OCI-M2 (cell line): Measurements from ENCODE around the gene ADGRL3.

Source experiments
- DNase-seq: peaks from one replicate; lab custom pipeline; 2025; ENCODE audit not compliant: unreplicated experiment; lab: John Stamatoyannopoulos, UW

The ADGRL3 gene

GRCh38 chr4:61407642-61408618, 207.8 kb downstream of the ADGRL3 start:
- DNase-seq = no peak

DNA sequence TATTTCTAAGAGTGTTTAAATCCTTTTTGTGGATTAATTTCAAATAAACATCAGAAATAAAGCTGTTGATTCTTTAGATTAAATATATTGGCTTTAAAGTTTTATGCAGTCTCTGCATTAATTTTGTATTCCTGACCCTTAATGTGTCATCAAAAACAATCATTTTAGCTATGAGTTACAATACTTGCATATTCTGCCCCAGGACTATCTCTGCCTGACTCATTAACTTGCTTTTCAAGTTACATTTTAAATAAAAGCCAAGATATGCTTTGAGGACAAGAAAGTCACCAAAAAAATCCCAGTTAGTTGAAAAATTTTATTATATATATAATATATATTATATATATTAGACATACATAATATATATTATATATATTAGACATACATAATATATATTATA, 208.7 kb downstream of the ADGRL3 start:
- DNase-seq = no peak

- DNase-seq = no peak
Measured at GRCh38 chr4:61411241-61411640, 211.1 kb downstream of the ADGRL3 start.

- no peak for DNase-seq
Measured at GRCh38 chr4:61425315-61425714, 225.2 kb downstream of the ADGRL3 start.

DNA sequence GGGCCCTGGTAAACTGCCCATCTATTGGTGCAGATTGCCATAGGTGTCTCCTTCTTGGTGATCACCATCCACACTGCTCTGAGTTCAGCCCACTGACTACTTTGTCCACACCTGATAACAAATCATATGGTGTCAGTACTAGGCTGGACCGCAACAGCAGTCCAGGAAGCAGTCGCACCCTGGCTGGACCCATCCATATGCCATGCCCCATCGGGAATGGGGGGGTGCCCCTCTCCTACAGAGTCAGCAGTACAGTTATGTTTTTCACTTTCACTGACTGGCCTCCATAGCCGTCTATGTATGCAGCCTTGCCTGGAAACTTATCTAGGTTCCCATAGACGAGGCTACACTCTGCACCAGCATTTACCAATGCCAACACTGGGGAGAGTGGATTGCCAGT, 226.1 kb downstream of the ADGRL3 start:
- DNase-seq = no peak

GRCh38 chr4:61427099-61427817, 227.1 kb downstream of the ADGRL3 start:
- no peak for DNase-seq

GRCh38 chr4:61427818-61428495, 227.8 kb downstream of the ADGRL3 start:
- no peak for DNase-seq

DNA sequence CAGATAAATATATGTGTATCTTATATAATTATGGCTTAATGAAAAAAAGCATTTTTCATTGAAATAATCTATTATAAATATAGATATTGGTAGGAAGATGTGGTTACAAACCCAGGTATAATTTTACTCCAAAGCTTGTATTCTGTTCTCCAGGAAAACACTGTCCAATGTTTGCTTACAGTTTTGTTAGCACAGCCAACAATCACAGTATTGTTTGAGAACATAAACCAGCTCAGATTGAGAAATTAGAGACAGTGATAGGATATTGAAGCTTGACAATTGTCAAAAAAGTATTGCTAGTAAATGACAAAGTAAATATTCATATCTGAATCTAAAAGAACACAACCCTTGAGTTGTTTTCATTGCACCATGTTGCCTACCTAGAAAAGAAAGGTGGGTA, 228.8 kb downstream of the ADGRL3 start:
- DNase-seq = no peak

- DNase-seq = no peak
Measured at GRCh38 chr4:61431131-61431530, 231.0 kb downstream of the ADGRL3 start.

- DNase-seq = no peak
Measured at GRCh38 chr4:61437923-61438322, 237.8 kb downstream of the ADGRL3 start.

DNA sequence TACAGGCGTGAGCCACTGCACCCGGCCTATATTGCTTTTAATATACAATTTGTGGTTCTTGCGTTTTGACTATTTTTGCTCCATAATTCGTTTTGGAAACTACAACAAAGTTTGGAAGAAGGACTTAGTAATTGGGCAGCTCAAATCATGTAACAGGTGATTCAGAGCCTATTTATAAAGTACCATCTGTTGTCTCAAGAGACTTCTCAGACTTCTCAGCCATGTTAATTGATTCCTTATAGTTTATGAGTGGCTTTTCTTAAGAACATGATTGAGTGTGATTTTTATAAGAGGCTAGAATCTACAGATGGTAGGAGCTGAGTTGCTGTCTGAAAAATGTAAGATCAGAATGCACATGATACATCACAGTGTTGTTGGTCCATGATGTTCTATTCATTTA, 240.2 kb downstream of the ADGRL3 start:
- DNase-seq = no peak

DNA sequence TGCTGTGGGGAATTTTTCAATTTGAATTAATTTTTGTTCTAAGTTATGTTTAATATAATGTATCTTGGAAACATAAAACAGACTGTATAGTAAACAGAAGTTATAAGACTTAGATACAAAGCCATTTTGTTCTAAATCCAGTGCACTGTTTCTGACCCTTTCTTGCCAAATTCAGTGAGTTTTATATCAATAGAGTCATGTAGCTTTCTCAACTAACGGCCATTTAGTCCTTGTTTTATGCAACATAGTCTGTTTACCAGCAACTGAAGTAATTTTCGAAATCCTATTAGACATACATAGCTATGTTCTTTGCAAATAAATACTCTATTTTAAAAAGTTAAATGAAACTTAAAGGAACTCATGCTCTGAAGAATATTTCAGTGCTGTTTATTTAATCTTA, 242.8 kb downstream of the ADGRL3 start:
- DNase-seq = no peak

DNA sequence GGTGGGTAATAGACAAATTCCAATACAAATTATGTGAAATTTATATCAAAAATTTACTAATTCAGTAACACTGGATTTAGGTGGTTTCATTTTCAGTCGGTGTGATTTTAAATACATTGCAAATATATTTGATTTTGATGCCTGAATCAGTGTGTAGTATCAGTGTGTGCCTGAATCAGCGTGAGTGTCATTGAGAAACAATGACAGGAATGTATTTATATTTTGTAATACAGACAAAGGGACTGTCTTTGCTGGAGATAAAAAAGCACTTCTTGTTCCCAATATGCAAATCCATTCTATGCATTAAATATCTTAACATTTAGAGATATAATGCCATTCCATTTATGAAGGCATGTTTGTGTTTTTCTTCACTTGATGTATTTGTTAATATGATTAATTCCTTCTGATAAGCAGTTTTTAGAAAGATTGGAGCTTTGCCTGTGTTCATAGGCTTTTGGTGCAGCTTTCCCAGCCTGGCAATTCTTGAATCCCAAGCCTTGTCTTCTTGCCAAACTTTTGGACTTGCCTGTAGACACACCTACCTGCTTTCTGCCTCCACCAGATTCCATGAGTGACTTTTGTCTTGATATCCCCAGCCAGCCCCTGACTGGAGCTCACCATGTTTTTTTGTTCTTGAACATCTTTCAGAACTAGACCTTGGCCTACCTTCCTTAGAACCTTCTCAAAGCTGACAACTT, 243.8 kb downstream of the ADGRL3 start:
- DNase-seq = no peak

DNA sequence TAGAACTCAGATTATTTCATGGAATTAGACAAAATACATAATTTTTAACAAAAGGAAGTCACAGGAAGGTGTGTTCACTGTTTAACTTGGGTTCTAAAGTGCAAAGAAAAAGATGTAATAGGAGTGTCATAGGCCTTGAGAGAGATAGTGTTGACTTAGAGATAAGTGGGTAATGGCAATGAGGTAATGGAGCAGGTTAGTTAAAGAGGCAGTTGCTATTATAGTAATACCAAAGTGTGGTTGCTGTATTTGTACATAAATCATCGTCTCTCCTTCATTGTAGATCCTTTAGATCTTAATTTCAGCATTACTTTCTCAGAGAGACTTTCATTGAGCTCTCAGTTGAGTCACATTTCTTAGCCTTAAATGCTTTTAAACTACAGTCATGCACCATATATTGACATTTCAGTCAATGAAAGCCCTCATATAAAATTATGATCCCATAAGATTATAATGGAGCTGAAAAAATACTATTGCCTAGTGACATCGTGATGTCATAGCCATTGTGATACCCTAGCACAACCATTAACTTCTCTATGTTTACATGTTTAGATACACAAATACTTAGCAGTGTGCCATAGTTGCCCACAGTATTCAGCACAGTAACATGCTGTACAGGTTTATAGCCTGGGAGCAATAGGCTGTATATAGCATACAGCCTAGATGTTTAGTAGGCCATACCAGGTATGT, 245.4 kb downstream of the ADGRL3 start:
- no peak for DNase-seq

- DNase-seq = no peak
Measured at GRCh38 chr4:61446941-61447340, 246.8 kb downstream of the ADGRL3 start.

DNA sequence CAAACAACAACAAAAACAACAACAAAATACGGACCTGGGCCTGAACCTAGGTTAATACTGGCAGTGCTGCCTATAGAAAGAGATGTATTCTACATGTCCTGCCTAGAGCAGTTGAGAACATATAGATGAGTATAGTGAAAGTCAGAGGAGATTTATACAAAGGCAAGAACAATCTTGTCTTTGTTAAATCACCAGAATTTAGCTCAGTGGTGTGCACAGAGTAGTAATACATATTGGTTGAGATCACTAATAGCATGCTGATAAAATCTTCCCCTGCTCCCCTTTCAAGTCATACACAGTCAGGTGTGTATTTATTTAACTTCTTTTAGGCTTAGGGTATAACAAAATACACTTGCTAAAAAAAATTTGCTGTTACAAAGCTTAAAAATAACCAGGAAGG, 247.8 kb downstream of the ADGRL3 start:
- DNase-seq = no peak

GRCh38 chr4:61451935-61452334, 251.8 kb downstream of the ADGRL3 start:
- DNase-seq = no peak

DNA sequence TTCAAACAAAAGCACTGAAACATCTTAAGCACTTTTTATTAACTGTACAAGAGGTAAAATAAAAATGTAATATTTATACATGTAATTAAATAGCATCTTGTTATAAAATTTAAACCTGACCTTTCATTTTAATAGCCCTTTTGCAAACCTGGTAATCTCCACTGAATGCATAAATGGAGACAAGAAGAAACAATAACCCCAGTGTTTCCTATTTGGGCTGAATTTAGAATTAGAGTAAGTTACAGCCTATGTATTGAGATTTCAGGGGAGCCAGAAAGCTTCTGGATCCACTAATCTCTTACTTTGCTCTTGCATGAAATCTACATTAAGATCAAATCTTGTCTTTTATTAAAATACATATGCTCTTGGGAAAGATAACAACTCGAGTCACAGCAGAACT, 261.8 kb downstream of the ADGRL3 start:
- DNase-seq = no peak

DNA sequence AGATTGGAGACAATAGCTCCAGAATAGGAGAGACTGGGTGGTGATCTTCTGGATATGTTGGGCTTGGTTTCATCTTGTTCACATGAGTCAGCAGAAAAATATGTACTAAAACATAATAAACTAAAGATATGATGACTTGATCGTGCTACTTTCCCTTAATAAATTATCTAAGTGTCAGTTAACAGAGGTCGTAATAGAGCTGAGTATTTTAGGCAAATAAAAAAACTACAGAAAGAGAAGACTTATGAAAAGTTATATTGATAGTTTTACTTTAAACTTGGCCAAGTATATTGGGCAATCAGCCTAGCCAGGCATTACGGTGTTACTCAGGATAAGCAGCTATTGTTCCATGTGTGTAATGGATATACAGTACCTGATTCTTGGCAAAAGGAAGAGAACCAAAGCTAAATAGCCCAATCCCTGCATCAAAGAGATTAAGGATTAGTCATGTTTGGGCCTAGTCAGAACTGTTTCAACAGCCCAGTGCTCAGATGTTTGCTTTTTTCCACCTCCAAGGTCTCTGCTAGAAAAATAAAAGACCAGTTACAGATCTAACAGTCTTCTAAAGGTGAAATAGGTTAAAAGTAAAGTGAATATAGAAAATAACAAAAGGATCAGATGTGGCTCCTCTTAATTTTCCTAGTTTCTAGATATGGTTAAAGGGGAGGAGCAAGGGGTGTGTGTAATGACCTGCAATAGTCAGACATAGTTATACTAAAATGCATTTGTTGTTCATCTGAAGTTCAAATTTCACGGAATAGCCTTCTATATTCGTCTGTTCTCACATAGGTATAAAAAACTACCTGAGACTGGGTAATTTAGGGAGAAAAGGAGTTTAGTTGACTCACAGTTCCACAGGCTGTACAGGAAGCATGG, 262.6 kb downstream of the ADGRL3 start:
- no peak for DNase-seq
